Stimulated activated CD8-positive, alpha-beta memory T cell treated with anti-CD3 and anti-CD28 coated beads, Interleukin-2, amount 100 ng/mL, for 48 hours (primary cell): ENCODE measurements around the gene KRTAP3-3.
"Not testable (repeated sequence)": the region's sequence is repeated elsewhere in the genome, so short reads cannot be mapped to it uniquely, and the experiment has no call there.

Source experiments
- DNase-seq, 2 donors: peaks; one replicate each; pipeline ENCODE4 v3.0.0-alpha.2; 2020; ENCODE audit warnings: low read depth in 2 of 2

KRTAP3-3 gene

GRCh38 chr17:41004397-41004796 lies 10.4 kb upstream of the KRTAP3-3 start:
- no peak for DNase-seq

GRCh38 chr17:41003926-41004325 lies 10.0 kb upstream of the KRTAP3-3 start:
- no peak for DNase-seq

GRCh38 chr17:41002814-41003213 lies 8.8 kb upstream of the KRTAP3-3 start:
- DNase-seq: no peak

GRCh38 chr17:41001795-41002194 lies 7.8 kb upstream of the KRTAP3-3 start:
- no peak for DNase-seq

GRCh38 chr17:40999563-40999962 lies 5.6 kb upstream of the KRTAP3-3 start, which contains the start of gene KRTAP3-2:
TSS of gene KRTAP3-2 (minus strand) at chr17:40999906. CDS start at chr17:40999853, 53 bp downstream.
- DNase-seq: not testable (repeated sequence)

- no peak for DNase-seq
Observed at GRCh38 chr17:40997361-40997760, 3.4 kb upstream of the KRTAP3-3 start.

- DNase-seq: no peak
Observed at GRCh38 chr17:40996829-40997228, 2.9 kb upstream of the KRTAP3-3 start.

GRCh38 chr17:40995116-40995515 lies 1.2 kb upstream of the KRTAP3-3 start:
- no peak for DNase-seq

- no peak for DNase-seq
Observed at GRCh38 chr17:40993084-40993483, 880 bp downstream of the KRTAP3-3 start.

GRCh38 chr17:40992666-40993065 lies 1.3 kb downstream of the KRTAP3-3 start:
- no peak for DNase-seq

GRCh38 chr17:40986920-40987319 lies 7.0 kb downstream of the KRTAP3-3 start:
- no peak for DNase-seq

- DNase-seq: no peak
Observed at GRCh38 chr17:40984226-40984625, 9.7 kb downstream of the KRTAP3-3 start, which contains the start of gene KRT40. TSS of gene KRT40 (minus strand) at chr17:40984326. CDS start at chr17:40984273, 53 bp downstream.

- DNase-seq: no peak
Observed at GRCh38 chr17:40981115-40981514, 12.8 kb downstream of the KRTAP3-3 start.

- no peak for DNase-seq
Observed at GRCh38 chr17:40980596-40980995, 13.4 kb downstream of the KRTAP3-3 start.

GRCh38 chr17:40980117-40980516 lies 13.8 kb downstream of the KRTAP3-3 start:
- DNase-seq: no peak

- no peak for DNase-seq
Observed at GRCh38 chr17:40978575-40979151, 15.3 kb downstream of the KRTAP3-3 start.

GRCh38 chr17:40975516-40975915 lies 18.4 kb downstream of the KRTAP3-3 start:
- no peak for DNase-seq

GRCh38 chr17:40974366-40974765 lies 19.6 kb downstream of the KRTAP3-3 start:
- no peak for DNase-seq

- DNase-seq: no peak
Observed at GRCh38 chr17:40967582-40967981, 26.4 kb downstream of the KRTAP3-3 start.

GRCh38 chr17:40966848-40967247 lies 27.1 kb downstream of the KRTAP3-3 start, which contains the start of gene KRT39:
TSS of gene KRT39 (minus strand) at chr17:40966948. CDS start at chr17:40966856, 92 bp downstream.
- no peak for DNase-seq

- no peak for DNase-seq
Observed at GRCh38 chr17:40963838-40964237, 30.1 kb downstream of the KRTAP3-3 start.

GRCh38 chr17:40962059-40962561 lies 31.9 kb downstream of the KRTAP3-3 start:
- no peak for DNase-seq

- no peak for DNase-seq
Observed at GRCh38 chr17:40961591-40961990, 32.4 kb downstream of the KRTAP3-3 start.

- no peak for DNase-seq
Observed at GRCh38 chr17:40960144-40960543, 33.8 kb downstream of the KRTAP3-3 start.
